GM21825 (cell line): Measurements from ENCODE around the gene GTF3C5.
"Not testable (repeated sequence)": the region's sequence is repeated elsewhere in the genome, so short reads cannot be mapped to it uniquely, and the experiment has no call there.

ENCODE experiments used
- ATAC-seq: cut with Tn5 transposase; IDR thresholded peaks from one replicate; pipeline ENCODE4 v1.9.1; 2021; ENCODE audit warnings: mild to moderate bottlenecking, moderate library complexity; ENCODE audit not compliant: unreplicated experiment

Gene GTF3C5

DNA sequence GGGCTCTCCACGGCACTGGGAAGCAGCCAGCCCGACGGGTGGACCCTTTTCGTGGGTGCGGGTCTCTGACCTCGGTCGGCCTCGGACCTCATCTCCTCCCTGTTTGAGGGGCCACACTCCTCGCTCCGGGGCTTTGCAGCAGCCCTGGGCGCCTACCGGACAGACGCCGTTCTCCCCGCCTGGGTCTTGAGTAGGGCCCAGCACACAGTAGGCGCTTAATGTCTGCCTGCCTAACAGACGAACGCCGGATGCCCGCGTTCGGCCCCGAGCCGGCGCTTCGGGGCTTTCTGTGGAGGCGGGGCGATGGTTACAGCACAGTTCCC is 842 bp upstream of the GTF3C5 start:
- ATAC-seq: peak; percentile 1

DNA sequence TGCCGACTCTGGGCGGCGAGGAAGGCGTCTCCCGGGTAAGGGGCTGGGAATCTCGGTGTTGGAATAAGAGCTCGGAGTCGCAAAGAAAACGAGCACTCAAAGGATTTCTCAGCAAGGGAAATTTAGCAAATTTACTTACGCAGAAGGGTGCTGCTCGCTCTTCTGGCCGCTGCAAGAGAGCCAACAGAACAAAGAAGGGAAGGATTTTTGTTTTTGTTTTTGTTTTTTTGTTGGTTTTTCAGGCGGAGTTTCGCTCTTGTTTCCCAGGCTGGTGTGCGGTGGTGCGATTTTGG is 279 bp downstream of the GTF3C5 start:
- no peak for ATAC-seq

DNA sequence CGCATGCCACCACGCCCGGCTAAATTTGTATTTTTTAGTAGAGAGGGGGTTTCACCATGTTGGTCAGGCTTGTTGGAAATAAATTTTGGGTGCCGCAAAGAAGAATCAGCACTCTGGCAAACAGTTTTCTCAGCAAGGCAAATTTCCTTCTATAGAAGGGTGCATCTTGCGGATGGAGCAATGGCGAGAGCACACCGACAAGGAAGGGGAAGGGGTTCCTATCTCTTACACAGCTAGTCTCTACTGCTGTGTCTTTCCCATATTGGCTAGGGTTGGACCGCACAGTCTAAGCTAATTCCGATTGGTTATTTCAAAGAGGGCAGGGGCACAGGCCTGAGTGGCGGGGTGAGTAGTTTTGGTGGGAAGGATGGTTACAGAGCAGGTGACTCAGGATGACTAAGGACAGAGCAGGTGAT is 707 bp downstream of the GTF3C5 start:
- ATAC-seq: no peak

DNA sequence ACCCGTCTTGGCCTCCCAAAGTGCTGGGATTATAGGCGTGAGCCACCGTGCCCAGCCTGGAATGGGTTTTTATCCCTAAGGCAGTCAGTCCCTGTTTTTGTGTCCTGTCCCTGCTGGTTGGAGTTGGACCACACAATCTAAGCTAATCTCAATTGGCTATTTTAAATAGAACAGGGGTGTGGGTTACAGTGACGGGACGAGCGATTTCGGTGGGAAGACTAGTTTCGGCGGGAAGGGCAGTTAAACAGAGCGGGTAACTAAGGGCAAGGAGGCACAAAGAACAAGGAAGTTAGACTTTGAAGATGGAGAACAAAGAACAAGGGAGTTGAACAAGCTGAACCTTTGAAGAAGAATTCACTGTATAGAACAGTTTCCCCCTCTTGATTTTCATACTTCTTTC is 1.4 kb downstream of the GTF3C5 start:
- no peak for ATAC-seq

DNA sequence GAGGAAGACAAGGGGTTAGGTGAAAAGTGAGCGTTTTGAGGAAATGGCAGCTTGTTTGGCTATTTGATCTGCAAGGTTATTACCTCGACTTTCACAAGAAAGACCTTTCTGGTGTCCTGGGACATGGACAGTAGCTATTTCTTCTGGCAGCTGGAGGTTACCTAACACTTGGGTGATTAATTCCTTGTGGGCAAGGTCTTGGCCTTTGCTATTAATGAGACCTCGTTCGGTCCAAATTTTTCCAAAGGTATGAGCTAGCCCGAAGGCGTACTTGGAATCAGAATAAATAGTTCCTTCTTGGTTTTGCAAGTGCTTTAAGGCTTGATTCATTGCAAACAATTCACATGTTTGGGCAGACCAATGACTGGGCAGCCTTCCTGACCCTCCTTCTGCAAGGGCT is 4.9 kb downstream of the GTF3C5 start:
- no peak for ATAC-seq

DNA sequence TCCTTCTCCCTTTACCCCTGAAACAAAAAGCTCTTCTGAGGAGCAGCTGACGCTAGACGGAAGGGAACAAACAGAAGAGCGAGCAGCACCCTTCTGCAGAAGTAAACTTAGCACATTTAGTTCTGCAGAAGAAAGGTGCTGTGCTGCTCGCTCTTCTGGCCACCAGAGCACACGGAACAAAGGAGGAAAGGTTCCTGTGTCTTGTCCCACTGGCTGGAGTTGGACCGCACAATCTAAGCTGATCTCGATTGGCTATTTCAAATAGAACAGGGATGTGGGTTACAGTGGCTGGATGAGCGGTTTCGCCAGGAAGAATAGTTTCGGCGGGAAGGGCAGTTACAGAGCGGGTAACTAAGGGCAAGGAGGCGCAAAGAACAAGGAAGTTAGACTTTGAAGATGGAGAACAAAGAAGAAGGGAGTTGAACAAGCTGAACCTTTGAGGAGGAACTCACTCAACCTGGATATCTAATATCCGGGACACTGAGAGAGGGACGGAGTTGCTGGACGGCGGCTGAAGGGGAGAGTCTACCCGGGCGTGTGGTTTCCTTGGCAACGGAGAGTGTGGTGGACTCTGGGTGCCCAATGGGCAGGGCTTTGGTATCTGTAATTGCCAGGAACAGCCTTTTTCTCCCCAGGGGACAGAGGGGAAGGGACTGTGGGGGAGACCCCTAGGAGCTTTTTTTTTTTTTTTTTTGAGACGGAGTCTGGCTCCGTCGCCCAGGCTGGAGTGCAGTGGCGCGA is 7.1 kb downstream of the GTF3C5 start:
- ATAC-seq: no peak

DNA sequence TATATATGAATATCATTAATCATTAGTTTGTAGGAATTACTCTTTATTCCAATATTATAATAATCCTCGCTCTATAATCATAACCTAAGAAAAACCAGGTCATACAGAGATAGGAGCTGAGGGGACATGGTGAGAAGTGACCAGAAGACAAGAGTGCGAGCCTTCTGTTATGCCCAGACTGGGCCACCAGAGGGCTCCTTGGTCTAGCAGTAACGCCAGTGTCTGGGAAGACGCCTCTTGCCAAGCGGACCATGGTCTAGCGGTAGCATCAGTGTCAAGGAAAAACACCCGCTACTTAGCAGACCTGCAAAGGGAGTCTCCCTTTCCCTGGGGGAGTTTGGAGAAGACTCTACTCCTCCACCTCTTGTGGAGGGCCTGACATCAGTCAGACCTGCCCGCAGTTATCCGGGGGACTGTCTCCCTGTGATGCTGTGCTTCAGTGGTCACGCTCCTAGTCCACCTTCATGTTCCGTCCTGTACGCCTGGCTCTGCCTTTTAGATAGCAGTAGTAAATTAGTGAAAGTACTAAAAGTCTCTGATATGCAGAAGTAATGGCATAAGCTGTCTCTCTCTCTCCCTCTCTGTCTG is 10.2 kb downstream of the GTF3C5 start:
- ATAC-seq: not testable (repeated sequence)

DNA sequence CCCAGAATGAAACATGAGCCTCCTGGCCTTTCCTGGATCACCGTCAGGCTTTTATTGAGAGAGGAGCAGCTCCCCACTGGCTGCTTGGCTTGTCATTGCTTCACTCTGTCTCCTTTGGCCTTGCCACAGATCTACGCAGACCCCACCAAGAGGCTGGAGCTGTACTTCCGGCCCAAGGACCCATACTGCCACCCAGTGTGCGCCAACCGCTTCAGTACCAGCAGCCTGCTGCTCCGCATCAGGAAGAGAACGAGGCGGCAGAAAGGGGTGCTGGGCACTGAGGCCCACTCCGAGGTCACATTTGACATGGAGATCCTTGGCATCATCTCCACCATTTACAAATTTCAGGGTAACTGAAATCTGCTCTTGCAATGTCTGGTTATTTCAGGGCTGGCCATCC is 11.2 kb downstream of the GTF3C5 start:
- no peak for ATAC-seq

DNA sequence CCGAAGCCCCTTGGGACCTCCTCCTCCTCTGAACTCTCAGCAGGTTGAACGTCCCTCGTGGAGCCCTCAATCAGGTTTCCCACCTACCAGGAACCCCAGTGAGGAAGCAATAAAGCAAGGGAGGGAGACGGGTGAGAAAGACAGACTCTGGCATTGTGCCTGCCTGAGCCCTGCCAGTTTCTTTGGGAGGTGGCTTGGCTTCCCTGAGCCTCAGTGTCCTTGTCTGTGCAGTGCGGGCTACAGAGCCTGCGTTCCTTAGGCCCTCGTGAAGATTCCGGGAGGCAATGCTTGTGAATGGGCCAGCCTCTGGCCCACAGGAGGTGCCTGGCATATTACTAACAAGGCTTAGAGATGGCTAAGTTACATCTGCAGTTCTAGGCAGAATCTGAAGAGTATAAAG is 11.9 kb downstream of the GTF3C5 start:
- ATAC-seq: no peak

DNA sequence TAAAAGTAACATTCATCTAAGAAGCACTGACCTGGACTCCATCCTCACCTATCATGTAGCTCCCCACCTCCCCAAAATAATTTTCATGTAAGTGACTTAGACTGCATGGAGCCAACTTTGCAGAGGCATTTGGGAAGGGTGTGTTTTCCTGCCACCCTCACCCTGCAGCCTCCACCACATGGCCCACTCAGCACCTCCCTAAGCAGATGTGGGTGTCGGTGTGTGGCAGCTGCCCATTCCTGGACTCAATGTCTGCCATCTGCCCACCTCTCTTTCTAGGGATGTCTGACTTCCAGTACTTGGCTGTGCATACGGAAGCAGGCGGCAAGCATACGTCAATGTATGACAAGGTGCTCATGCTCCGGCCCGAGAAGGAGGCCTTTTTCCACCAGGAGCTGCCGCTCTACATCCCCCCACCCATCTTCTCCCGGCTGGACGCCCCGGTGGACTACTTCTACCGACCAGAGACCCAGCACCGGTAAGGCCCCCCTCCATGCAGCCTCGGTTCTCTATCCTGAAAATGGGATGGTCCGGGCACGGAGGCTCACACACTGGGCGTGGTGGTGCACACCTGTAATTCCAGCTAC is 12.7 kb downstream of the GTF3C5 start:
- ATAC-seq: no peak

DNA sequence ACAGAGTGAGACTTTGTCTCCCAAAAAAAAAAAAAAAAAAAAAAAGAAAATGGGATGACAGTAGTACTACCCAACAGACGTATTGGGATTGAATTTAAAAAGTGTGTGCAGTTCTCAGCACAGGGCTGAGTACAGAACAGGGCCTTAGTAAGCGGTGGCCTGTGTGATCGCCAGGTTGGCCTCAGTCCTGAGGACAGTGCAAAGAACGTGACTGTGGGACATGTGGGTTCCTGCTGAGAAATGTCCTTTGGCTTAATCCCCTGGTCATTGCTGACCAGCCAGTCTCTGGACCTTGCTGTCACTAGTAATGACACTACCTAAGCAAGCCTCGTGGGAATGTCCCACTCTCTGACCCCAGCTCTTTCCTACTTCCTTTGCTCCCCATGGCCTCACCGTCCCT is 13.3 kb downstream of the GTF3C5 start:
- ATAC-seq: no peak

DNA sequence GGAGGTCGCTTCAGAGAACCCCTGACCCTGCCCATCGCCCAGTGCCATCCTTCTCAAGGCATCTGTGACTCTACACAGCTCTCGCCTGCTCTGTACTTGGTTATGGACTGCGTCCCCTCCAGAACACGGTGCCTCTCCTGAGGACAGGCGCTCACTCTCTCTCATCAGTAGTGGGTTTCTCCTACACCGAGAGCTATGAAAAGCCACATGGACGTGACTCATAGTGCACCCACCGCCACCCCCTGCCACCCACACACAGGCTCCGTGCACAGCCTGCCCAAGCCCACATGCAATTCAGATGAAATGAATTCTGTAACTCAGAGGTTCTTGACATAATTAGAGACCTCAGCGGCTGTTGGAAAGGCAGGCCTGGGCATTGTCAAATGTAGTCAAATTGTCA is 13.9 kb downstream of the GTF3C5 start:
- no peak for ATAC-seq

DNA sequence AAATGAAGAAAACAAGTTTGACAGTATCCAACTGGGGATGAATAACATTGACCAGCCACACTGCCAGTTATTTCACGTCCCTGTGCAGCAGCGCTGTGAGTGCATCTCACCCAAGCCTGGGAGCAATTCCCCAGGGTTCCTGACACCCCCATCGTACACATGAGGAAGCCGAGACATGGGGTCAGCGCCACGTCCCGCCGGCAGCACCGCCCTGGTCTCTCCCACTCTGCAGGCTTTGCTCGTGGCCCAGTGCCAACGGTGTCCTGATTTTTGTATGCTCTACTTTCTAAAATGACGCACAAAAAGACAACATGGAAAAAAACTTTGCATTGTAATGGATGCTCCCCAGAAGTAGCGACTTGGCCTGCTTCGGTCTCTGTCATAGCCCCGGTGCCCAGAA is 14.3 kb downstream of the GTF3C5 start:
- ATAC-seq: no peak

DNA sequence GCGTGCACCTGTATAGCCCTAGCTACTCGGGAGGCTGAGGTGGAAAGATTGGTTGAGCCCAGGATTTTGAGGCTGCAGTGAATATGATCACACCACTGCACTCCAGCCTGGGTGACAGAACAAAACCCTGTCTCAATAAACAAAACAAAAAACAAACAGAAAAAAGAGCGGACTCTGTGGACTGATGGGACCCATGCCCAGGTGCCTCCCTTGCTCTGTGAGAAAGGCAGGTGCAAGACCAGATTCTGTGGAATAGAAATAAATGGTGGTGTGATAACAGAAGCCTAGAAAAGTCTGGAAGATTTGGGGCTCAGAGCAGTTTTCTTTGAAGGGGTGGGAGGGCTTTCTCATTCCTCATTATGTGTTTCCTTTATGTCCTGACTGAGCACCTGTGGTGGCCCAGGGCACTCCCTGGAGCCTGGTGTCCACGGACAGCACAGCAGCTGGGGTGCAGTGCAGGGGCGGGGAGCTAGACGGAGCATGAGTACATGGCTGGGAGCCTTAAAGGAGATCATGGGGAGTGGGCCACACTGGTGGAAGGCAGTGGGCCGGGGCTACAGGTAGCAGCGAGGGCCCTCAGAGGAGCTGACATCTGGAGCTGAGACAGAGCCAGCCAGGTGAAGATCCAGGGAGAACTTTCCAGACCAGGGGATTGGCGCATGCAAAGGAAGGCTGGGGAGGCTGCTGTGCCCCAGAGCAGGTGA is 15.6 kb downstream of the GTF3C5 start:
- ATAC-seq: no peak

DNA sequence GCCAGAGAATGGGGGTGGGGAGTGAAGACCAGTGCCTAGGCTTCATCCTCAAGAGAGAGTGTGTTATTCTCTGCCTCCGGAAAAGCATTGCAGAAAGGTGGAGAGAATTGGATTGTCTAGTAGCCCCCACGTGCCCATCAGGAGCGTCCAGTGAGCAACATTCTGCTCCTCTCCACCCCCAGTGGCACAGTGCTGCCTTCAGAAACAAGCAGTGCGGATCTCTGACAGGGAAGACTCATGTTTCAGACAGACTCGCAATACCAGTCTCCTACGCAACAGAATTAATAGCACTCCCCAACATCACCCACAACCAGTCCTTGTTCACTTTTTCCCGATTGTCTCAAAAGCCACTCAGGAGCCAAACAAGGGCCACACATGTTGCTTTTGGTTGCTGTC is 16.1 kb downstream of the GTF3C5 start:
- no peak for ATAC-seq

DNA sequence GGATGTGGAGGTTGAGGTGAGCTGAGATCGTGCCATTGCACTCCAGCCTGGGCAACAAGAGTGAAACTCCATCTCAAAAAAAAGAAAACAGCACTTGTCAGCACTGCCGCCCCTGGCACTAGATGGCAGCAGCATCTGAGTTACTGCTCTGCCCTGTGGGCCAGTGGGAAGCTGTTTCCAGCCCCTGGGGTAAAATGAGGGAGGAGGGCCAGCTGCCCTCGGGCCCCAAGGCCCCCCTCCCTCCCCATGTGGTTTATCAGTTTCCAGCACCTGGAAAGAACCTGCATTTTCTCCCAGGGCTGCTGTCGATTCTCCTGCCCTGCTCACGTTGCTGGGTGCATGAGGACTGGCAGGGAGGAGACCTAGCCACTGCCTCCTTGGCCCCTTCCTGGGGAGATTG is 17.8 kb downstream of the GTF3C5 start:
- ATAC-seq: no peak

DNA sequence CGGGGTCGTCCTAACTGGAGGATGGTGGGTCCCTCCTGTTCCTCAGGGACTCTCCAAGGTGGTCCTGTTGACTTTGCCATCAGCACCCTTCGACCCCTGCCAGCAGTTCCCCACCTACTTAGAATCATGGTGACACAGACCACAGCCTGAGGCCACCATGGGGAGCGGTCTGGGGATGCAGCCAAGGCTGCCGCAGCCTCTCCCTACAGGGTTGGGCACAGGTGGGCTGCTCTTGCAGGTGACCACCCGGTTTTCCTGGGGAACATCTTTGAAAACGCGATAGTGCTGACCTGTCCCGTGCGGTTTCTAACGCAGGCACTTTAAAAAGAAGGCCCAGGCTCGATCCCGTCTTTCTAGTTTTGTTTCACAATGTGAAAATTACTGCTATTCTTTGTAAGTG is 18.2 kb downstream of the GTF3C5 start:
- ATAC-seq: no peak

DNA sequence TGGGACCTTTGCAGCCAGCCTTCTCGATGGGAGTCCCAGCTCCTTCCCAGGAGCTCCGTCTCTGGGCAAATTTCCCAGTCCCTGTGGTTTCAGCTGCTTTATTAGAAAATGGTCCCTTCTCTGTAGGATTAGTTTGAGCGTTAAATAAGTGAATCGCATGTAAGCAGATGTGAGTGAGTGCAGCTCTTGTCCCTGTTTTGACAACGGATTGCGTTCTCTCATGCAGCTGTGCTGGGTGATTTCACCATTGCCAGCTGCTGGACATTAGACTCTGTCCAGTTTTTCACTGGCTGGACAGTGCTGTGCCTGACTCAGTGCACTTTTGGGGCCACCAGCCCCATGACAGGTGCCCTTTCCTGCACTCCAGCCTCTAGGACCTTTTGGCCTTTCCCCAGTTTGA is 19.3 kb downstream of the GTF3C5 start:
- no peak for ATAC-seq

DNA sequence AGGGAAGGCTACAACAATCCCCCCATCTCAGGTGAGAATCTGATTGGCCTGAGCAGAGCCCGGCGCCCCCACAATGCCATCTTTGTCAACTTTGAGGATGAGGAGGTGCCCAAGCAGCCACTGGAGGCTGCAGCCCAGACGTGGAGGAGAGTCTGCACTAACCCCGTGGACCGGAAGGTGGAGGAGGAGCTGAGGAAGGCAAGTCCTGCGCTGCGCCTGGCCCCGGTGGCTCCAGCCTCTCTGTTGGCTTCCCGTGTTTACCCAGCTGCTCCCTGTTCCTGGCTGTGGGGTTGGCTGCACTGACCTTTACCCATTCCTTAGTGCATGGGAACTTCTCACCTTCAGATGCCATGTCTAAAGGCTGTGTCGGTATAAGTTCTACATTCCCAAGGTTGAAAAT is 20.0 kb downstream of the GTF3C5 start:
- ATAC-seq: no peak

DNA sequence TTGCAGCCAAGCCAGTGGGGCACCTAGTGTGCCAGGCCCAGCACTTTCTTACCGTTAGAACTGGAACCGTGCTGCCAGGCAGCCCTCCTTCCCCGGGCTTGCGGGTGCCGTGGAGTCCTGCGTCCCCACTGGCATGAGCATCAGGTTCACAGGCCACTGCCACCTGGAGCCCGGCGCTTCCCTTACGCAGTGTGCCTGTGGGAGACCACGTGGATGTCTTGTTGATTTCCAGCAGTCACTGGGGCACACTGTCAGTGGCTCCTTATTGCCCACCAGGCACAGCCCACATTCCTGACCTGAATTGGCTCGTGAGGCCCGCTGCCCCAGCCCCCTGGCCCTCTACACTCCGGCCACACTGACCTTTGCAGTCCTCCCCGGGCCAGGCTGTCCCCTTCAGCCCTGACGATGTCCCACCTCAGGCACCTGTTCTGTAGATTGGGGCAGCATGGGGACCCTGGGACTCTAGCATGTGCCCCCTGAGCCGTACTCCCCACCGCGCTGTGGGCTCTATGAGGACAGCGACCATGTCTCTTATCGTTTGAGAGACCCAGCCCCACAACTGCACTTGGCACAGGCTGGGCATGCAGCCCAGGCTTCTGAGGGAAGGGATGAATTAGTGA is 20.6 kb downstream of the GTF3C5 start:
- no peak for ATAC-seq

DNA sequence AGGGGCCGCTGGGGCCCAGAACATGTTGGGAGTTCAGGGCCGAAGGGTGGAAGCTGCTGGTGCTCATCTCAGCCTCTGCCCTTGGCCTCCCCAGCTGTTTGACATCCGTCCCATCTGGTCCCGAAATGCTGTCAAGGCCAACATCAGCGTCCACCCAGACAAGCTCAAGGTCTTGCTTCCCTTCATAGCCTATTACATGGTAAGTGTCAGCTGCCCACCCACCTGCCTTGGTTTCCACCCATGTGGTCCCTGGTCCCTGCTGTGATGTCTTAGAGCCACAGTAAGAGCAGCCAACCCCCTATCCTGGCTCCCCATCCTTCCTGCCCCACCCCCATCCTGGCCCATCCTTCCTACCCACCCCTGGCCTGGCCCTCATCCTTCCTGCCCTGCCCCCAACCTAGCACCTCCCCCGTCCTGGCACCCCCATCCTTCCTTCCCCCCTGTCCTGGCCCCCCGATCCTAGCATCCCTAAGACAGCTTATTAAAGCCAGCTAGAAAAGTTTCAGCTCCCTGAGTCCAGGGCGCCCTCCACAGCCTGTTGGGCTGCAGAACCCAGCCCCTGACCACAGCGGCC is 21.3 kb downstream of the GTF3C5 start:
- no peak for ATAC-seq
